HS-5 (cell line): Measurements from ENCODE around the gene MPZL3.

Experiments
- DNase-seq: peaks from one replicate; pipeline ENCODE4 v3.0.0-alpha.2; 2012; ENCODE audit warnings: low read depth

The MPZL3 gene

DNA sequence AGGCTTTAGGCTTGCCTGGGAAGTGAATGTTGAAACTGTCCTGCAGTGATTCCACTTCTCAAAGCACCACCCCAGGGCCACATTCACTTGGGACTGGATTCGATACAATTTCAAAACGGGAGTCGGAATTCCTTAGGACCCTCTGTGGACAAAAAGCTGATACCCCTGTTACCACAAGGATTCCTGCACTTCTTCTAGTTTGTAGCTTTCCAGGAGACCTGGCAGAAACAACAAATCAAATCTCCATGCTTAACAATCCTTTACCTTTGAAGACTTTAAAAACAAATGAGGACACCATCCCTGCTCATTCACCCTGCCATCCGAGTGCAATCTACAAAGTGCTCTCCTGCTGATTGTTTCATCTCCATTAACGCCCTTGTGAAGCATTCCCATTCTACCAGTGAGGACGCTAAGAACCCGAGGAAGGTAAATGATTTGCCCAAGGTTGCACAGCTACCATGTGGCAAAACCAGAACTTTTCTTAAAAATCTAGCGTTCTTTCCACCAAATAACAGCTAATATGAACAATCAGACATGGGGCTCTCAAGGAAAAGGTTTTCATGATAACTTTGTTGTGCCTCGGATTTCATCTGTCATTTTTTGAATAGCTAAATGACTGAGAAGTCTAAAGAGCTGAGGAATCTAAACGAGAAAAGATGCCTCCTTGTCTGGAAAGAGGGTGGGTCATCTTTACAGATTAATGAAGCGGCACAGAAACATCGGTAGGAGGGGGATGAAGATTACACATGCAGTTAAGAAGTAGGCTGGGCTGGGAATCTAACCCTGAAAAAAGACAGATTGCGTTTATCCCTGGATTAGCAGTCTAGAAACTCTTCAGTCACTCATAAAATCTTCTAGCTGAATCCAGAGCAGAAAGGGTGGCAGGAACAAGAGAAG lies 12.7 kb upstream of the MPZL3 start:
- no peak for DNase-seq

DNA sequence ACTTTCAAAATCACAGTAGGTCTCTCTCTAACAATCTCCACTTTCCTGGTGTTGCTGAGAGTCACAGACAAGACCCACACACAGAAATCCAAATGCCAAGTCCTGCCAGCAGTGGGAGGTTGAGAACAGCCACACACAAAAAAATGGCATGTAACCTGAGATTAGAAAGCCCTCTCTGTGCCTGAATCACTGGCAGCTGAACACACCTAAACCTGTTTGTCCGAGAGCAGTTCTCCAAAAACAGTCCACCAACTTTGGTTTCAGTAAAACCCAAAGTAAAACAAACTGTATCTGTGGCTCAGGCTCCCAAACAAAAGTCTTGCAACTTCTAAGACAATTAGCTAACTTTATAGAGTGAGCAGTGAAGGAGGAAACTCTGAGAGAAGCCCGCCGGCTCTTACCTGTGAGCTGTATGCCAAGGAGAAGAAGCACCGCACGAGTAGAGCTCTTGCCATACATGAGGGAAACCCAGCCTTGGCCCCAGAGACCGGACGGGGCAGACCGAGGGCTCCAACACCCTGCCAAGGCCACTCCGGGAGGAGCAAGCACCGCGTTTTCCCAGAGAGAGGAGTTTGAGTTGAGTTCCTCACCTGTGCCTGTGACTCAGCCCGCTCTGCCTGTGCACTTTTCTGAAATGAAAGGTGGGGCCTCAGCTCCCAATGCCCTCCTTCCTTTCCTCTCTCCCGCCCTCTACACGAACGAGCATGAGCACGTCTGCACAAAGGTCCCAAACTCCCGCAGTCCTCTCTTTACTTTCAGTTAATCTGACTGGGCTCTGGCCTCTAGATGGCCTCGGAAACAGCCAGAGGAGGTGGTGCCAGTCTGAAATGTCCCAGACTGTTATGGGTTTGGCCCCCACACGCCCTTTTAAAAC lies 11.8 kb upstream of the MPZL3 start, which contains the start of gene MPZL2:
Gene MPZL2 (minus strand): TSS at position 603 of the 874 bp plus-strand sequence. CDS start 144 bp downstream, at position 459.
- DNase-seq: no peak

DNA sequence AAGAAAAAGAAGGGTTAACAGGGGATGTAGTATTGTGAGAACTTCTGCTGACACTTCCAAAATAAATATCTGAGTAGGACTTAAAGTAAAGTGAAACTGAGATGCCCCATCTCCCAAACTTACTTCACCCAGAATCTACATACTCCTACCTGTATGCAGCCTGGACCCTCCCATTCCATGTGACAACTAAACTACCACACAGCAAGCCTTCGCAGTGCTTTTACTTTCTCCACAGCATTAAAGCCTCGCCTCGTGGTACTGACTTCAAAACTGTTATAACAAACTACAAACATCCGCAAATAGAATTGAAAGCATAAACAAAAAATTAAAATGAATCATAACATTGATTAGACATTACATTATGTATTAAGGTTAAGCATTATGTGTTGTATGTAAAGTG lies 10.9 kb upstream of the MPZL3 start:
- DNase-seq: no peak

DNA sequence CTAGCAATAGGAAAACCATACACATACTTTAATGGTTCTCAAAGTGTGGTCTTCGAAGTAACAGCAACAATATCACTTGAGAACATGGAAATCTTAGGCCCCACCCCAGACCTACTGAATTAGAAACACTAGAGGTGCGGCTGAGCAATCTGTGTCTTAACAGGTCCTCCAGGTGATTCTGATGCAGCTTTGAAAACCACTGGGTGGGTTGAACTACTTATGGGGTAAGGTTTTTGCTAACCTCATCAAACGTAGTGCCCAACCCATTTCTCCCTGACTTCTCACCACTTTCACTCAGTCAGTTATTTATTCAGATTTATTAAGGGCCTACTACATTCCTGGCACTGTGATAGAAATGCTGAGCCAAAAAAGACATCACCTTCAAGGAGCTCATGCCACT lies 8.2 kb upstream of the MPZL3 start:
- DNase-seq: no peak

DNA sequence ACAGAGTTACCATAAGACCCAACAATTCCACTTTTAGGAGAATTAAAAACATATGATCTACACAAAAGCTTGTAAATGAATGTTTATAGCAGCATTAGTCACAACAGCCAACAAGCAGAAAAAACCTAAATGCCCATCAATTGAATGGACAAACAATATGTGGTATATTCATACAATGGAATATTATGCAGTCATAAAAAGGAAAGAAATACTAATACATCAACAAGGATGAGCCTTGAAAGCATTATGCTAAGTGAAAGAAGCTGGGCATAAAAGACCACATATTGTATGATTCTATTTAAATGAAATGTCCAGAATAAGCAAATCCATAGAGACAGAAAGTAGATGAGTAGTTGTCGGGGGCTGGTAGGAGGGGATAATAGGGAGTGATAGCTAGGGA lies 7.0 kb upstream of the MPZL3 start:
- no peak for DNase-seq

DNA sequence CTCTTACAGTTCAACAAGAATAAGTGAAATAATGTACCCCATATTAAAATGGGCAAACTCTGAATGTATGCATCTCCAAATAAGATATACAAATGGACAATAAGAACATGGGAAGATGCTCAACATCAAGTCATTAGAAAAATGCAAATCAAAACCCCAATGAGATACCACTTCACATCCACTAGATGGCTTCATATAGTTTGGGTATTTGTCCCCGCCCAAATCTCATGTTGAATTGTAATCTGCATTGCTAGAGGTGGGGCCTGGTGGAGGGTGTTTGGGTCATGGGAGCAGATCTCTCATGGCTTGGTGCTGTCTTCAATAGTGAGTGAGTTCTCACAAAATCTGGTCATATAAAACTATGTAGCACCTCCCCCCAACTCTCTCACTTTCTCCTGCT lies 6.2 kb upstream of the MPZL3 start:
- no peak for DNase-seq

DNA sequence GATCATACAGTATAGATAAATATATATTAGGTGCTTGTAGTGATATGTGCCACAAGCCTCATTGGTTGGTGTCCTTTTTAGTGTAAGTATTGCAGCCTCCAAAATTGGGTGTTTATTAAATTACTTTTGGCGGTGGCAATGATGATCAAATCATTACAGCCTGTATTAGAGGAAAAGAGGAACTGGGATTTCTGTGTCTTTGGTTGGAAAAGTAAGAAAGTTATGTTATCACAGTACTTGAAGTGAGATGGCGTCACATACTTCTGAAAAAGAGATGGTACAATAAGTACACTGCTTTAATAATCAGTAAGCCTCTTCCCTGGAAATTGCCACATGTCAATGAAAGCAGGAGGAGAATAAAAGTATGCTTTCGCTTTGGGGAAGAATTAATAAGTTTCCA lies 523 bp upstream of the MPZL3 start:
- no peak for DNase-seq

DNA sequence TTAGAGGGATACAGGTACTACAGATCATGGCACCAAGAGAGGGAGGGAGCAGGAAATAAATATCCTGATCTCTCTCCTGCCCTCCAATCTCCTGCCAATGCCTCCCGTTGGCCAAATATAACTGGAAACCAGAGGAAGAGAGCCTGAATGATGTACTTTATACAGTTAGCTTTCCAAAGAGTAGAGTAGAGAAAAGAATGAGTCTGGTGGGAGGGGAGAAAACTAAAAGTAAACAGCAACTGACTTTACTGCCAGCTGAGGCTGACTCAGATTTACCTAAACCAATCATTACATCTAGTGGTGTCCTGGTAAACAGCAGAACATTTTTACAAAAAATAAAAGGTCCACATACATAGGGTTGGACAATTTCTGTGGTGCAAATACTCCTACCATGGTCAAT lies 5.1 kb downstream of the MPZL3 start:
- DNase-seq: no peak

DNA sequence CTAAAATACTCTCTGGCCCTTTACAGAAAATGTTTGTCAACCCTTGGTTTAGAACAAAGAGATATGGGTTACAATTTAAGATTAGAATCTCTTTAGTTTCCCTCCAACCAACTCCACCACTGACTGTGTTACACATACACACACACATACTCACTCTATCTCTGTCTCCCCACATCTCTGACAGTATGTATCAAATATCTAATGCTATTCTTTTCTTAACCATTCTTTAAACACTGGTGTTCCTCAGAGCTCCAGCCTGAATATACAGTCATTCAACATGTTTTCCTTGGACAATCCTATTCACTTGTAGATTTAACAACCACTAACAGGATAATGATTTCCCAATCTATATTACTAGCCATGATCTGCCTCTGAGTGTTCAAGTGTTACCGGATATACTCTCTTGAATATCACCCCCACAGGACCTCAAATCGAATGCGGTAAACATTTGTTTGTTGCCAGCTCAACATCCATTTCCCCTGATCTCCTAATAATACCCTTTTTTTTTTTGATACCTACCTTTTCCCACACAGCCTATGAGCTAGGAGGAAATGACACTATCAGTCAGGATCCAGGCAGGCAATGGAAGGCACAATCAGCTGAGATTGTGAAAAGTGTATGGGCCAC lies 6.1 kb downstream of the MPZL3 start:
- no peak for DNase-seq

DNA sequence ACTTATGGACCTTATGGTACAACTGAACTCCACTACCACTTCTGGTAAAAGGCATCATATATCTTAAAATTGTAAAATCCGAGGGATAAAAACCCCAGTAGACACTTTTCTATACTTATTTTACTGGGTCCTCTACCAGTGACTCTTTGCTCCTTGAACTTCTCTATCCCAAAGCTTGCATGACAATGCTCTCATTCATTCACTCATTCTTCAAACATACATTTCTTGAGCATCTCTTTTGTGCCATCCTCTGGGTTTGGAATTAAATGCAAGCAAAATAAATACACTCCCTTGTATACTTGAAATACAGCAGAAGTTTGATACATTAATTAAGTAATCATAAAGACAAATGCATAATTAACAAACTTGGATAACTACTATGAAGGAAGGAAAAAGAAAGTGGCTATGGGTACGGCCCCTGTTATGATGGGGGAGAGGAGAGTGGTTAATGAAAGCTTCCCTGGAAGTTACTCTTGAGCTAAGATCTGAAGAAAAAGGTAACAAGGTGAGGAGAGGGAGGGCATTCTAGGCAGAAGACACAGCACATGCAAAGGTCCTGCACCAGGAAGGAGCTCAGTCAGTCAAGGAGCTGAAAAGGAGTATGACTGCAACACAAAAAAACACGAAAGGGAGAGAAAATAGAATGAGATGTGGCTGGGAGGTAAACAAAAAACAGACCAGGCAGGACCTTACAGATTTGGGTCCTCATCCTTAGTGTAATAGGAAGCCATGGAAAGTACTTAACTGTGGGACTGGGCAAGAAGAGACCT lies 8.0 kb downstream of the MPZL3 start:
- DNase-seq: no peak

DNA sequence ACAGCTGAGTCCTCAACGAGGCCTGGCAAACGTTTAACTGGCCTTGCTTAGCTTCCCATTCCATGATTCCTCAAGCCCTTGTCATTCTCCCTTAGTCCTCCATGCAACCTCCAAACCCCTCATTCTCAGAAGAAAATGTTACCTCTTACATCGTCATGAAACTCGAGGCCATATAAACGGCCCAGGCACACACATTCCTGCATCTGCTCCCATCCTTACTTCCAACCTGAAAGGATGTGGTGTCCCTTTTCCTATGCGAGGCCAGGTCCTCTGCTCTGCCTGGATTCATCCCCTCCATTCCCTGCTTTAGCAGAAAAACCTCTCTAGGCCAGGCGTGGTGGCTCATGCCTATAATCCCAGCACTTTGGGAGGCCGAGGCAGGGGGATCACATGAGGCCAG lies 9.0 kb downstream of the MPZL3 start:
- DNase-seq: no peak

DNA sequence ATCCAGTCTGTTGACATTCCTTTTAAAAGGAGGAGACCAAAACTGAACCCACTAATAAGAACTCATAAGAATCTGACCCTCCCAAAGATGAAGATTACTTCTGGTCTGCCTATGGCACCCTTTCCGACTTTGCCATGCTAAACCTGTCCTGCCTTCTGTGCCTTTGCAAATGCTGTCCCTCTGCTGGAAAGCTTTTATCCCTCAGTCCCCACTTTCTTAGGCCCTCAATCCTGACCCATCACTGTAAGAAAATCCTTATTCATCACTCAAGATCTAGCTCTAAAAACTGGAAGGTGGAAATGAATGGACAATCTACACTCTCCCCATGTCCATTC lies 10.4 kb downstream of the MPZL3 start:
- no peak for DNase-seq

DNA sequence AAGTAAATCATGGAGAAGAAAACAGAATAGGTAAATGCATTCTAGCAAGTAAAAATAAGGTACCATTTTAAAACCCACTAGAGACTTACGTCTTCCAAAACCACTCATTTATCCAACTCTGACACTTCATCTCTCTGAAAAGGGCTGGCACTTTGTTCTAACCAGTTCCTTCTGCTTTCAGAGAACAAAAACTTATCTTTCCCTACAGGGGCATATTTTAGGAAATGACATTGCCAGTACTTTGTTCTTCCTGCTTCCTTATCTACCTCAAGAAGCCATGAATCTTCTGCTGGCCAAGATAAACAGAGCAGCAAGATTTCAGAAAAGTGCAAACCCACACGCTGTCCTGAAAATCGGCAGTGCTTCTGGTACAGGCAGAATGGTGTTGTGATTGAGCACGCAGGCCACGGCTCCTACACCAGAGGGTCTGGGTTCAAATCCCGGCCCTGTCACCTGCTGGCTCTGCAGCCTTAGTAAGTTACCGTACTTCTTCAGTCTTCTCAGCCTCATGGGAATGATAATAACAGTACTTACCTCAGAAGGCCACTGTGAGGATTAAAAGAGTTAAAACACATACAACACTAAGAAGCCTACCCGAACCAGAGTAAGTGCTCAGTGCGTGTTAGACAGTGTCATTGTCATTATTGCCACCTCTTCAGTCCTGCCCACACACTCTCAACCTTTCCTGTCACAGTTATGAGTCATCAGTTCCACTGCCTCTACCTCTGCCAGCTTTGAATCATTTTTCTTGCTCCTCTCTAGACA lies 11.0 kb downstream of the MPZL3 start:
- no peak for DNase-seq

DNA sequence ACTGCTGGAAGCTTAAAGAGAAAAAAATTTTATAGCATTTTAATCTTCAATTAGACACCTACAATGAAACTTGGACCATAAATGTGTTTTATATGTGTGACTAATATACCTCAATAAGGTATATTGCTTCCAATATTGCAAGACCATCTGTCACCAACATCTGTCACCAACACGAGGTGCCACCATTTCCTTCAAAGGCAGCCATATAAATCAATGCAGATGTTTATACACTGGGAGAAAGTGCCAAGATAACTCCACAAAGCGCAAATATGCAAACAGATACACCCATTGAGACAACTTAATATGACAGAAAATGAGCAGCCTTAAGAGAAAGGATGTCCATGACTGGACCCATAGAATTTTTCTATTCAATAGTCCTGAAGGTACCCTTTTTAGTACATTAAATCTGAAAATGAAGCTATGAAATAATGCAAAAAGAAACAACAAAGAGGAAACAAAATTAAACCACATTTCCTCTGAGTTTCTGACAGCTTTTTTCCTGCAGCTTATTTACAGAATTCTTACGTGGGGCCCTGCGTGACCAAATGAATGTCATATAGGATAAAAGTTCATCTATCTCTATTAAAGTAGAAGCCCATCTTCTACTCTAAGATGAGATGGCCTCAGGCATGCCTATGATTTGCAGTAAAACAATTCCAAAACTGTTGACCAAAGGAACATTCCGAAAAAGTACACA lies 12.5 kb downstream of the MPZL3 start:
- no peak for DNase-seq

DNA sequence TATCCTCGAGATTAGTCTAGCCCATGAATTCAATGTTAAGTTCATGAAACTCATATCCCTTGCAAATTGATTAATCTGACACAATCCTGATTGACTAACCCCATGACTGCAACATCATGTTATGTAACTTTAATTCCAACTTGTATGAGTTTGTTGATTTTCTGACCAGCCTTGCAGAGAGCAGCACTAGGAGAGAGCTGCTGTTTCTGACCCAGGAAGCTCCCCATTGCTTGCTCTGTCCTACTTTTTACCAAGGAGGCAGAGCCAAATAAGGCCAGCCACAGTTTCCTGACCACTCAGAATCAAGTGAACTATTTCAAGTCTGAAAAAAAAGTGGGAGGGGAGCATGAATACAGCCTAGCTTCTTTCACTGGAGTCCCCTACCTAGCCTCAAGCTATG lies 13.2 kb downstream of the MPZL3 start:
- no peak for DNase-seq

DNA sequence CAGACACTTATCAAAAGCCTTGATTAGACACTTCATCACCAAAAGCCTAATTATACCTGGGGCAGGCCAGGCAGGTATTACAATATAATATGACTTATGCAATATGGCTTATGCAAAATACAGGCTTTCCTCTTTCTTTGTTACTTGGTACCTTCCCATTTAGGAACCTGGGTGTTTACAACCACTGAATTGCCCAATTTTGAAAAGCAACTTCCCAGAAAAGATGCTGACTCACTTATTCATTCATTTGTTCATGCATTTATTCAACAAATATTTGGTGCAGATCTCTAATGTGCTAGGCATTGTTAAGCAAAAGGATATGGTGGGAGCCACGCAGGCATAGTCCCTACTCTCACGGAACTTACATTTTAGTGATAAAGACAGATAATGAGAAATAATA lies 13.7 kb downstream of the MPZL3 start:
- no peak for DNase-seq

DNA sequence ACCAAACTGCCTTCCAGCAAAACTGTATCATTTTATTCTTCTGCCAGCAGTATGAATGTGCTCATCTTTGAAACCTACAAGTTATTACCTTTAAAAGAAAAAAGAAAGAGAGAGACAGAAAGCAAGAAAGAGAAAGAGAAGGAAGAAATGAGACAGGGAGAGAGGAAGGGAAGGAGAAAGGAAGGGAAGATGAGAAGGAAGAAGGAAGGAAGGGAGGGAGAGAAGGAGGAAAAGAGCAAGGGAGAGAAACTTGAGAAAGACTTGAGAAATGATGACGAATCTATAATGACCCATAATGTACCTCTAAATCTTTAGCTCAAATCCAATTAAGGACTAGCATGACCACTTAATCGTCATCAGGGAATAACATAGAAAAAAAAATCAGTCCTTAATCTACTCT lies 16.0 kb downstream of the MPZL3 start:
- DNase-seq: no peak

DNA sequence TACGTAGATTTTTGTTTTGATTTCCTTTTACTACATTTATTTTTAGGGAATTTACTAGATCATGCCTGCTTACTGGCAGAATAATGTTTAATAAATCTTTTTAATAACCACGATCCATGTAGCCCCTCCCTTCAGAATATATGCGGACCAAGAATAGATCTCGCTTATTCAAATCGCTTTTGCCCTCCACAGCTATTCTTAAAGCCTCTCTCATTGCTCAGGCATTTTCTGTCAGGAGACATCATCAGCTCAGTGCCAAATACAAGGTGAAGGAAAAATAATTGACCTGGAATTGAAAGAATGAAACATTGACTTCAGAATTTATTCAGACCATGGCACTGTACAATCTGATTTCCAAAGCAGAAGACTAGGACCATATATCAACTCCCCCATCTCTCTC lies 17.3 kb downstream of the MPZL3 start:
- DNase-seq: no peak

DNA sequence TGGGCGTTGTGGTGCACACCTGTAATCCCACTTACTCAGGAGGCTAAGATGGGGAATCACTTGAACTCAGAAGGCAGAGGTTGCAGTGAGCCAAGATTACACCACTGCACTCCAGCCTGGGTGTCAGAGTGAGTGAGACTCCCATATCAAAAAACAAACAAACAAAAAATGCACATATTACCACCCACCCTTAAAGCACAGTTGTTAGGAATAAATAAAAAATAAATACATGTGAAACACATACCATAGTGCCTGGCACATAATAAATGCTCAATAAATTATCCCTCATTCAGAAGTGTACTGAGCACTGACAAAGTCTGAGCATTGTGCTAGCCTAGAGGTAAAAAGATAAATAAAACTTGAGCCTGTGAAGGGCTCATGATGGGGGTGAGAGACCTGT lies 18.3 kb downstream of the MPZL3 start:
- DNase-seq: no peak

DNA sequence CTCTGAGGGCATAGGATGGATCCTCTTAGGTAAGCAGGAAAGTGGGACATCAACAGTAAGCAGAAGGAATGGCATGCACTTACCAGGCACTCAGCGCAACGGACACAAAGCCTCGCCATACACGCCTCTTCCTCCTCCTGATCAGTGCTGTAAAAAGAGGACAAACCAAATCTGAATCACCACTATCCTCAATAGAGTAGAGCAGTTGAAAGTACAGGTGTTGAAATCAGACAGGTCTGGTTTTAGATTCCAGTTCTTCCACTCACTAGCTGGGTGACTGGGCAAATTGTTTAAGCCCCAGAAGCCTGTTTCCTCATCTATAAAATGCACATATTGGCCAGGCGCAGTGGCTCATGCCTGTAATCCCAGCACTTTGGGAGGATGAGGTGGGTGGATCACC lies 18.8 kb downstream of the MPZL3 start:
- DNase-seq: no peak

DNA sequence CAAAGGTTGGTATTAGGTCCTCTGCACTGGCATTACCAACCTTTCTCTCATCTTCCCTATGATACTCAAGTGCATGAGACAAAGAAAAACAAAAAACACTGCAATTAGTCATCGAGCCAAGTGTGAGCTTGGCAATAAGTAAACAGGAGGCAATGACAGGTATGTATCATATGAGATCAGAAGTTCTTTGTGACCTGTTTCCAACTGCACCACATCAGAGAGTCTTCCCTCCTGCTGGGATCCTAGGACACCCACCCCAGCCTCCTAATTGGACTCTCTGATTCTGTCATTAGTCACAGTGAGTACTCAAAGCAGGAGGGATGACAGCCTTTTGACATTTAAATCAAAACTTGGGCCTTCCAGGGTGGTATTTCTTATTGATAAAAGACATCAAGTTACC lies 19.5 kb downstream of the MPZL3 start:
- DNase-seq: no peak
